Hypothalamus (tissue), 51 donors: ENCODE data around the gene ARHGAP40.

Experiments
- DNase-seq, 51 donors: peaks; one replicate each; lab custom pipeline; 2025; lab: John Stamatoyannopoulos, UW

ARHGAP40 gene

GRCh38 chr20:38673261-38673660, 71.7 kb downstream of the ARHGAP40 start:
- no peak for DNase-seq

- DNase-seq = peak in 17 of 51 donors; percentile 7 to 54 (median 28)
These were observed 72.1 kb downstream of the ARHGAP40 start for GRCh38 chr20:38673725-38674091.

- DNase-seq = peak in 50 of 51 donors; percentile 13 to 89 (median 70)
These were observed 72.6 kb downstream of the ARHGAP40 start for GRCh38 chr20:38674092-38674764.

- DNase-seq = peak in 3 of 51 donors; percentile 21 to 65 (median 36)
These were observed 73.1 kb downstream of the ARHGAP40 start for GRCh38 chr20:38674765-38675133.

- no peak for DNase-seq
These were observed 75.0 kb downstream of the ARHGAP40 start for GRCh38 chr20:38676576-38676975.

- DNase-seq = peak in 6 of 51 donors; percentile 5 to 13 (median 8)
These were observed 79.1 kb downstream of the ARHGAP40 start for GRCh38 chr20:38680500-38681306.

- DNase-seq = peak in 1 of 51 donors; percentile 41
These were observed 83.7 kb downstream of the ARHGAP40 start for GRCh38 chr20:38685271-38685670.

GRCh38 chr20:38685853-38686473, 84.4 kb downstream of the ARHGAP40 start:
- DNase-seq = peak in 10 of 51 donors; percentile 1 to 41 (median 20)

GRCh38 chr20:38692436-38693411, 91.1 kb downstream of the ARHGAP40 start:
- DNase-seq = peak in 26 of 51 donors; percentile 3 to 69 (median 26)

GRCh38 chr20:38697306-38697705, 95.7 kb downstream of the ARHGAP40 start:
- no peak for DNase-seq

- DNase-seq = no peak
These were observed 96.9 kb downstream of the ARHGAP40 start for GRCh38 chr20:38698541-38698940.

- DNase-seq = no peak
These were observed 98.5 kb downstream of the ARHGAP40 start for GRCh38 chr20:38700141-38700540.
